ENCODE measurements around the gene OTOL1.
"Not testable (repeated sequence)": the region's sequence is repeated elsewhere in the genome, so short reads cannot be mapped to it uniquely, and the experiment has no call there.

Gene OTOL1

DNA sequence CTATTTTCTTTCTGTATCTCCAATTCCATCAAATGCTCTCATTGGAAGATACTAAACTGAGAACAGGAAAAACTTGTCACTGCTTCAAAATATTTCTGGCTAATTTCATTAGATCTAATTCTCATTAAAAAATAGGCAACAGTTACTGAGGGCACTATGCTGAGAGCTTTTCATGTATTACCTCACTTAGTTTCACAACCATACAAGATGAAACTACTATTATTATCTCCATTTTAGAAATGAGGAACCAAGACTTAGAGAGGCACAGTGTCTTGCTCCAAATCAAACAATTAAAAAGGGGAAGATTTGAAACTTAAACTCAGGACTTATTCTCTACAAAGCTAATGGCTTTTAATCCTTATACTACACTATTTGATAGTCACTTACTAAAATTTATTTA lies 7.2 kb upstream of the OTOL1 start:
- CTCF ChIA-PET: no interaction called here
- POLR2A ChIA-PET: no interaction called here
- TF ChIP-seq, protein P1, sequence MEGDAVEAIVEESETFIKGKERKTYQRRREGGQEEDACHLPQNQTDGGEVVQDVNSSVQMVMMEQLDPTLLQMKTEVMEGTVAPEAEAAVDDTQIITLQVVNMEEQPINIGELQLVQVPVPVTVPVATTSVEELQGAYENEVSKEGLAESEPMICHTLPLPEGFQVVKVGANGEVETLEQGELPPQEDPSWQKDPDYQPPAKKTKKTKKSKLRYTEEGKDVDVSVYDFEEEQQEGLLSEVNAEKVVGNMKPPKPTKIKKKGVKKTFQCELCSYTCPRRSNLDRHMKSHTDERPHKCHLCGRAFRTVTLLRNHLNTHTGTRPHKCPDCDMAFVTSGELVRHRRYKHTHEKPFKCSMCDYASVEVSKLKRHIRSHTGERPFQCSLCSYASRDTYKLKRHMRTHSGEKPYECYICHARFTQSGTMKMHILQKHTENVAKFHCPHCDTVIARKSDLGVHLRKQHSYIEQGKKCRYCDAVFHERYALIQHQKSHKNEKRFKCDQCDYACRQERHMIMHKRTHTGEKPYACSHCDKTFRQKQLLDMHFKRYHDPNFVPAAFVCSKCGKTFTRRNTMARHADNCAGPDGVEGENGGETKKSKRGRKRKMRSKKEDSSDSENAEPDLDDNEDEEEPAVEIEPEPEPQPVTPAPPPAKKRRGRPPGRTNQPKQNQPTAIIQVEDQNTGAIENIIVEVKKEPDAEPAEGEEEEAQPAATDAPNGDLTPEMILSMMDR (IDR thresholded peaks at IDR 0.05; ENCODE audit: insufficient read depth, low read length, missing control alignments): no peak
- no peak for DNase-seq (ENCODE audit: low read depth, low spot score)
- H3K4me3 ChIP-seq (ENCODE audit: low read depth, low read length): no peak overlapping the region

DNA sequence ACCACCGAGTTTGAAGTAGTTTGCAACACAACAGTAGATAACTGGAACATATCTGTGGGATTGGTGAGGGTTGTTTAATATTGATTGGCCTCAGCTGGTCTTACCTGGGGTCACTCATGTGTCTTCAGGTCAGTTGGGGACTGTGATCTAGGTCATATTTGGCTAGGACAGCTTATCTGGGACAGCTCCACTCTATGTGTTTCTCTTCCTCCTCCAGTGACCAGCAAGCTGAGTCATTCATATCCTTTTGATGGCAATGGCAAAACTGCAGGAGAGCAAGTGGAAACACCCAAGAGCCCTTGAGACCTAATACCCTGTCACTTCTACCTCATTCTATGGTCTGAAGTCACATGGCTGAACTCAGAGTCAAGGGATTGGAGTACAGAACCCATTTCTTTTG lies 5.8 kb upstream of the OTOL1 start:
- POLR2A ChIA-PET: not testable (repeated sequence)

DNA sequence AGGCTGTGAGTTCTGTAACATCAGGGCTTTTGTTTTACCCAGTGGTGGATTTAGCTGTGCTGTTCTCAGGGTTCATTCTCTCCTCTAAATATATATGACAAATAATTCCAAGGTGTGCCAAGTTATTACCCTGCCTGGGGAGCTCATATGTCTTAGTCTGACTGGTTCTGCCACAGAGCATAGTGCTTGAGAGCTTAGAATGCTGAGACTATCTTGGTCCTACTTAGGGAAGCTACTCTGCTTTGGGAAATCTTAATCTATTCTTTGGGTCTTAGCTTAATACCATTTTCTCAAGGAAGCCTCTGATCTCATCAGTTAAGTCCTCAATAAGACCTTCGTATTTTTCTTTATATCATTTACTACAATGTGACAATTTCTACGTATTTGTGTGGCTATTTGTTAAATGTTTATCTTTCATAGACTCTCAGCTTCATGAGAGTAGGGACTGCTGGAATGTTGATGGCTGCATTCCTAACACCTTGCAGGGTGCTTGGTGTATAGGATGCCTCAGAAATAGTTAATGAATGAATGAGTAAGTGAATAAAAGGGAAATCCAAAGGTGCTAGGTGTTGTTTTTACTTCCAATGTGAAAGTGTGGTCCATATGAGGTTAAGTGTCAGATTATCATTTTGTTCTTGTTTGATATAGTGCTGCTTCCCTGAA lies 1.8 kb downstream of the OTOL1 start:
- ChIA-PET CTCF (no interaction called here), POLR2A (no interaction called here)
- H3K4me3 ChIP-seq (ENCODE audit: low read depth, low read length): no peak overlapping the region
- TF ChIP-seq, protein P1 (IDR thresholded peaks at IDR 0.05; ENCODE audit: insufficient read depth, low read length, missing control alignments): no peak
- DNase-seq (ENCODE audit: low read depth, low spot score): no peak

More for the DNA sequence above, 5.8 kb upstream of the OTOL1 start:
- DNase-seq (ENCODE audit: low read depth, low spot score); CTCF ChIA-PET; H3K4me3 ChIP-seq (ENCODE audit: low read depth, low read length): not testable (repeated sequence)

DNA sequence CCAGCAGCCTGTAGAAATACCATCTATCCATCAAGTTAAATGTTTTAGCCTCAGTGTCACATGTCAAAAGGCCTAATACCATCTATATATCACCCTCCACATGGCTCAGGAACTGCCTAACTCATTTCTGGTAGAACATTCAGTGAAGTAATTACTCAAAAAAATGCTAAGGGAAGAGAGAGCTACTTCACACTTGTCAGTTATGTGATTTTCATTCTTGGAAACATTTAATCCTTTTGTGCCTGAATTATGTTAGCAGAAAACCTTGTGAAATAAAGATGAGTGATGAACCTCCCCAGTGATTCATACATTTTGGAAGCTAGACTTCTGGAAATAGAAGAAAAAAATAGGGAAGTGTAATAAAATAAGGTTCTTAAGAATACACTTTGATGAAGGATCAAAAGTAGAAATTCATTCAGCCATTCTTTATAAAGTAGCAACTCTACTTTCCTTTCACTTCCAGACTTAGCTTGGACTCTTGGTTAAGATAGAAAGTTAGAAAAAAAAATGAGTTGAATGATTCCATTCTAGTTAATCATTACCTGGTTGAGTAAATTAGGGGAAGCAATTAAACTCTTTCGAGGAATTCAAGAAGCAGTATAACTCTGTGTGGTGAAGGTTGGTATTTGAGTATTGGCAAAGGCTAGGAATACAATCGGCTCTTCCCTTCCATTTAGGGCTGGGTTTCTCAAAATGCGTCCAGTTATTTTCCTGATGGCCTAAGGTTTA lies 3.6 kb downstream of the OTOL1 start:
- POLR2A ChIA-PET: no interaction called here
- no peak for DNase-seq (ENCODE audit: low read depth, low spot score)
- TF ChIP-seq, protein P1 (IDR thresholded peaks at IDR 0.05; ENCODE audit: insufficient read depth, low read length, missing control alignments): no peak
- no peak overlapping the region for H3K4me3 ChIP-seq (ENCODE audit: low read depth, low read length)
- CTCF ChIA-PET: no interaction called here

DNA sequence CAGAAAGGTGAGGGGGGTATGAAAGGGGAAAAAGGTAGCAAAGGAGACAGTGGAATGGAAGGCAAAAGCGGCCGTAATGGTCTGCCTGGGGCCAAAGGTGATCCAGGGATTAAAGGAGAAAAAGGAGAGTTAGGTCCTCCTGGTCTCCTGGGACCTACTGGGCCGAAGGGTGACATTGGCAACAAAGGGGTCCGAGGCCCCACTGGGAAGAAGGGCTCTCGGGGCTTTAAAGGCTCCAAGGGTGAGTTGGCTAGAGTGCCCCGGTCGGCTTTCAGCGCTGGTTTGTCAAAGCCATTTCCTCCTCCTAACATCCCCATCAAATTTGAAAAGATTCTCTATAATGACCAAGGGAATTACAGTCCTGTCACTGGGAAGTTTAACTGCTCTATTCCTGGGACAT lies 6.7 kb downstream of the OTOL1 start:
- no peak overlapping the region for H3K4me3 ChIP-seq (ENCODE audit: low read depth, low read length)
- POLR2A ChIA-PET: no interaction called here
- TF ChIP-seq, protein P1 (IDR thresholded peaks at IDR 0.05; ENCODE audit: insufficient read depth, low read length, missing control alignments): no peak
- no peak for DNase-seq (ENCODE audit: low read depth, low spot score)
- CTCF ChIA-PET: no interaction called here

DNA sequence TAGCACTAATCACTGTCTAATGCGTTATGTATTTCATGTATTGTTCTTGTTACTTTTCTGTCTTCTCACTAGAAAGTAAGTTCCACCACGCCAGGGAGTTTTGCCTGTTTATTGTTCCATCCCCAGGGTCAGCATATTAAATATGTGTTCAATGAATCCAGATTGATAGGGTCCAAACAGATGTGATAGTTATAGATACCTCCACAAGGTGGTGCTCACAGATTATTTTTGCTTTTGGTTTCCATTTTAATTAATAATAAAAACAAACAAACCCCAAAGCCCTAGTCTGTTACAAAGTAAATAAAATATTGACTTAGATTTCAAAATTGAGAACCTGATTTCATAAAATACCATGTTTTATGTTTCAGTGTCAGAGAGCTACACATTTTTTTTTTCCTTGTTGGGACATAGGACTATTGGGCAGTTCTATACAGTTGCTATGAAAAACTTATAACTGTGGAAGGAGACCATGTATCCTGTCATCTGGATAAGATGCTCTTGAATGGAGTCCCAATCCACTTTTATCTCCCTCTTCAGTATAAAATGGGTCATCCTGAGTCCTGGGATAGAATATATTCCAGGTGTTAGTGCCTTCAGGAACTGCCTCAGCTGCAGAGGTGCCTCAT lies 12.4 kb downstream of the OTOL1 start:
- no peak for DNase-seq (ENCODE audit: low read depth, low spot score)
- CTCF ChIA-PET: no interaction called here
- TF ChIP-seq, protein P1 (IDR thresholded peaks at IDR 0.05; ENCODE audit: insufficient read depth, low read length, missing control alignments): no peak
- no peak overlapping the region for H3K4me3 ChIP-seq (ENCODE audit: low read depth, low read length)
- POLR2A ChIA-PET: no interaction called here

Data from AG04449 (cell line).